Panc1 (cell line): ENCODE results near the gene ST3GAL4.

Experiments
- POLR2AphosphoS5 ChIP-seq: IDR thresholded peaks from 2 replicates; pipeline ENCODE4 v1.6.1; 2012; ENCODE audit warnings: mild to moderate bottlenecking, low read depth, low read length, moderate library complexity
- SIN3A ChIP-seq: IDR thresholded peaks from 2 replicates; pipeline ENCODE4 v1.6.1; 2012; ENCODE audit warnings: low read depth, mild to moderate bottlenecking, low read length, moderate library complexity, borderline replicate concordance; ENCODE audit not compliant: insufficient read depth
- TCF7L2 ChIP-seq: IDR thresholded peaks from 2 replicates; pipeline ENCODE4 v1.6.1; 2011; ENCODE audit warnings: mild to moderate bottlenecking, low read depth, low read length, inconsistent platforms
- TF ChIP-seq, protein P1 (sequence below): fragments of 450-650 bp; IDR thresholded peaks from 2 replicates; pipeline ENCODE4 v1.5.1; 2017; ENCODE audit warnings: mild to moderate bottlenecking
- TF ChIP-seq, protein P2 (sequence below), 2 experiments: IDR thresholded peaks; 2 replicates each; pipeline ENCODE4 v1.6.1; 2011 to 2012; ENCODE audit warnings: low read depth in 2 of 2, control low read depth in 1 of 2, low read length in 1 of 2, mild to moderate bottlenecking in 1 of 2, moderate library complexity in 1 of 2; ENCODE audit not compliant: insufficient read depth in 1 of 2

DNA sequence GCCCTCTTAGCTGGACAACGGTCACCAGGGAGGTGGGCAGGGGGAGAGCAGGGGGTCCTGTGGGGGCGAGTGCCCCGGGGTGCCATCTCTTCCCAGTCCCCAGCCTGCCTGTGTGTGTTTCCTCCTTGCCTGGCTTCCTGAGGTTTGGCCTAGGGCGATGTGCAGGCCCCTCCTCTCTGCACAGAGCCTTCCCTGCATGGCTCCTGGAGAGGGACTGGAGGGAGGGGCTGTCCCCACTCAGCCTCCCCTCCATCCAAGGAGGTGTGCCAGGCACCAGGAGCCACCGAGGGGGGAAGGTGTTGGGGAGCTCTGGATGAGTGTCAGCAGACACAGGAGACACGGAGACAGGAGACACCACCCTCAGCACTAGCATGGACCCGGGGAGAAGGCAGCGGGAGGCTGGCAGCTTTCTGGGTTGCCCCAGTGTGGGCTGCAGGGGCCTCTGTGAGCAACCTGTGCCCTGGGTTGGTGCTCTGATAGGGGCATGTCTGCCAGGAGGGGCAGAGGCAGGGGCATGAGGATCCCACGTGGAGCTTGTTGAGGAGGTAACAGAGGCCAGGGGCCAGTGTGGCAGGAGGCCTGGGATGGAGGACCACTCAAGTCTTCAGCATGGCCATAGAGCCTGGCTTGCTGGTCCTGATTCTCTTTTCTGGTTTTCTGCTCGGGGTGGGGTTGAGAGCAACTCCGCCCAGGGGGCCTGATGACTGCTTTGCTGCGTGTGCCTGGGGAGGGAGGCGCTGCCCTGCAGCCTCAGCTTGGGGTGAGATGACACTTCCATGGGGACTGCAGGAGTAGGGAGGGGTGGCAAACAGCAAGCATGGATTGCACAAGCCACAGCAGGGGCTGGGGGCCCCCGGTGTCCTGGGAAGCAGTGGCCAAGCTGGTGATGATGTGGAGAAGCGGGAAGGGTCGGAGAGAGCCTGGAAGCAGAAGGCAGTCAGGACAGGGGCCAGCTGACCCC, 78.8 kb downstream of the ST3GAL4 start:
- TF ChIP-seq, protein P1, sequence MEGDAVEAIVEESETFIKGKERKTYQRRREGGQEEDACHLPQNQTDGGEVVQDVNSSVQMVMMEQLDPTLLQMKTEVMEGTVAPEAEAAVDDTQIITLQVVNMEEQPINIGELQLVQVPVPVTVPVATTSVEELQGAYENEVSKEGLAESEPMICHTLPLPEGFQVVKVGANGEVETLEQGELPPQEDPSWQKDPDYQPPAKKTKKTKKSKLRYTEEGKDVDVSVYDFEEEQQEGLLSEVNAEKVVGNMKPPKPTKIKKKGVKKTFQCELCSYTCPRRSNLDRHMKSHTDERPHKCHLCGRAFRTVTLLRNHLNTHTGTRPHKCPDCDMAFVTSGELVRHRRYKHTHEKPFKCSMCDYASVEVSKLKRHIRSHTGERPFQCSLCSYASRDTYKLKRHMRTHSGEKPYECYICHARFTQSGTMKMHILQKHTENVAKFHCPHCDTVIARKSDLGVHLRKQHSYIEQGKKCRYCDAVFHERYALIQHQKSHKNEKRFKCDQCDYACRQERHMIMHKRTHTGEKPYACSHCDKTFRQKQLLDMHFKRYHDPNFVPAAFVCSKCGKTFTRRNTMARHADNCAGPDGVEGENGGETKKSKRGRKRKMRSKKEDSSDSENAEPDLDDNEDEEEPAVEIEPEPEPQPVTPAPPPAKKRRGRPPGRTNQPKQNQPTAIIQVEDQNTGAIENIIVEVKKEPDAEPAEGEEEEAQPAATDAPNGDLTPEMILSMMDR: no peak
- TF ChIP-seq, protein P2, sequence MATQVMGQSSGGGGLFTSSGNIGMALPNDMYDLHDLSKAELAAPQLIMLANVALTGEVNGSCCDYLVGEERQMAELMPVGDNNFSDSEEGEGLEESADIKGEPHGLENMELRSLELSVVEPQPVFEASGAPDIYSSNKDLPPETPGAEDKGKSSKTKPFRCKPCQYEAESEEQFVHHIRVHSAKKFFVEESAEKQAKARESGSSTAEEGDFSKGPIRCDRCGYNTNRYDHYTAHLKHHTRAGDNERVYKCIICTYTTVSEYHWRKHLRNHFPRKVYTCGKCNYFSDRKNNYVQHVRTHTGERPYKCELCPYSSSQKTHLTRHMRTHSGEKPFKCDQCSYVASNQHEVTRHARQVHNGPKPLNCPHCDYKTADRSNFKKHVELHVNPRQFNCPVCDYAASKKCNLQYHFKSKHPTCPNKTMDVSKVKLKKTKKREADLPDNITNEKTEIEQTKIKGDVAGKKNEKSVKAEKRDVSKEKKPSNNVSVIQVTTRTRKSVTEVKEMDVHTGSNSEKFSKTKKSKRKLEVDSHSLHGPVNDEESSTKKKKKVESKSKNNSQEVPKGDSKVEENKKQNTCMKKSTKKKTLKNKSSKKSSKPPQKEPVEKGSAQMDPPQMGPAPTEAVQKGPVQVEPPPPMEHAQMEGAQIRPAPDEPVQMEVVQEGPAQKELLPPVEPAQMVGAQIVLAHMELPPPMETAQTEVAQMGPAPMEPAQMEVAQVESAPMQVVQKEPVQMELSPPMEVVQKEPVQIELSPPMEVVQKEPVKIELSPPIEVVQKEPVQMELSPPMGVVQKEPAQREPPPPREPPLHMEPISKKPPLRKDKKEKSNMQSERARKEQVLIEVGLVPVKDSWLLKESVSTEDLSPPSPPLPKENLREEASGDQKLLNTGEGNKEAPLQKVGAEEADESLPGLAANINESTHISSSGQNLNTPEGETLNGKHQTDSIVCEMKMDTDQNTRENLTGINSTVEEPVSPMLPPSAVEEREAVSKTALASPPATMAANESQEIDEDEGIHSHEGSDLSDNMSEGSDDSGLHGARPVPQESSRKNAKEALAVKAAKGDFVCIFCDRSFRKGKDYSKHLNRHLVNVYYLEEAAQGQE (IDR thresholded peaks at IDR 0.05; ENCODE audit: insufficient read depth in 1 of 2, low read depth in 2 of 2, low read length in 1 of 2): no peak
- TF ChIP-seq POLR2AphosphoS5: no peak
- TF ChIP-seq SIN3A: no peak
- TF ChIP-seq TCF7L2: no peak
